Lung (tissue), 12 donors: ENCODE measurements around the gene TCIRG1. TPM values are rescaled to one million over a fixed set of nuclear protein-coding genes. Genes with fewer than 3 reads are reported as not detected.

Source experiments
- ATAC-seq: fragments of 200-7000 bp; cut with Tn5 transposase; one replicate; pipeline ENCODE4 v1.9.1; 2020; ENCODE audit warnings: moderate number of reproducible peaks; ENCODE audit not compliant: insufficient read depth, low FRiP score
- DNase-seq, 3 donors: peaks; one replicate each; pipeline ENCODE4 v3.0.0-alpha.2; 2013 to 2017
- H3K27ac ChIP-seq, 2 donors: one replicate each; pipeline ENCODE4 v1.5.1; 2013; ENCODE audit warnings: mild to moderate bottlenecking in 2 of 2, moderate library complexity in 2 of 2, control low read depth in 1 of 2, inconsistent platforms in 1 of 2, low read depth in 1 of 2, low read length in 1 of 2
- H3K27me3 ChIP-seq, 3 donors: one replicate each; pipeline ENCODE4 v1.5.1; 2013; ENCODE audit warnings: low read length in 2 of 3; ENCODE audit not compliant: control insufficient read depth in 3 of 3, insufficient read depth in 3 of 3
- H3K36me3 ChIP-seq, 4 donors: one replicate each; pipeline ENCODE4 v1.5.1; 2013; ENCODE audit warnings: low read length in 4 of 4, mild to moderate bottlenecking in 1 of 4, moderate library complexity in 1 of 4; ENCODE audit not compliant: control insufficient read depth in 4 of 4, insufficient read depth in 4 of 4
- H3K4me1 ChIP-seq, 5 donors: one replicate each; pipeline ENCODE4 v1.5.1; 2013; ENCODE audit warnings: low read length in 5 of 5, mild to moderate bottlenecking in 2 of 5, moderate library complexity in 1 of 5; ENCODE audit not compliant: control insufficient read depth in 5 of 5, insufficient read depth in 5 of 5
- H3K4me3 ChIP-seq: one replicate; pipeline ENCODE4 v1.5.1; 2013; ENCODE audit warnings: mild to moderate bottlenecking, control low read depth, moderate library complexity
- H3K9ac ChIP-seq, 2 donors: one replicate each; pipeline ENCODE4 v1.5.1; 2013; ENCODE audit warnings: low read length in 2 of 2, control low read depth in 1 of 2; ENCODE audit not compliant: insufficient read depth in 1 of 2
- H3K9me3 ChIP-seq, 4 donors: one replicate each; pipeline ENCODE4 v1.5.1; 2013; ENCODE audit warnings: low read length in 3 of 4, mild to moderate bottlenecking in 1 of 4, moderate library complexity in 1 of 4; ENCODE audit not compliant: control insufficient read depth in 4 of 4, insufficient read depth in 3 of 4
- CTCF ChIP-seq: IDR thresholded peaks from 2 replicates; pipeline ENCODE4 v1.5.1; 2012; ENCODE audit warnings: mild to moderate bottlenecking; ENCODE audit errors: control extremely low read depth, extremely low read depth
- WGBS, 2 donors: extraction: QIAGEN DNeasy Blood & Tissue Kit; methylation state at CpG; one replicate each; pipeline ENCODE4 v1.1.7; 2013; 5-methylcytosine and 5-hydroxymethylcytosine counted together
- polyA plus RNA-seq, 2 donors: library from polyadenylated mRNA; stranded (reverse); fragments of 200-250 nt; gene quantifications; one replicate each; pipeline ENCODE4 v1.2.1, GENCODE V29; 2013
- total RNA-seq, 2 donors: library from RNA; depleted of rRNA in 1 of 2; stranded (reverse); fragments of >200 nt in 1 of 2; gene quantifications; one replicate each; pipeline ENCODE4 v1.2.1, GENCODE V29; 2014 to 2021
- donor health status: control.
- donor health status: control.
- donor health status: Bipolar disorder and iron deficiency.
- donor health status: healthy.
- donor health status: DM: yes; HTN: yes; CAD: no.

The TCIRG1 gene
- total and polyA plus RNA-seq, 4 donors, result 70.2 to 438 (median 283) TPM

- 56 to 58% methylated on average over 17 of the region's 17 CpGs for WGBS, 2 donors
- Histone ChIP-seq H3K36me3 (peaks cover 0 to 4% (median 0%) of the 10 kb centered on the region in 4 donors), H3K9me3 (no peaks in the 10 kb centered on the region), H3K4me1 (peaks cover 5 to 47% (median 15%) of the 10 kb centered on the region in 5 donors), H3K9ac (peak overlapping the region; percentile 9 to 11), H3K27me3 (no peaks in the 10 kb centered on the region), H3K27ac (peak overlapping the region in 1 of 2 donors; percentile 94), H3K4me3 (no peak overlapping the region)
- no peak for TF ChIP-seq CTCF
- ATAC-seq, result no peak
- no peak for DNase-seq
Observed at GRCh38 chr11:68012044-68012842, 26.6 kb upstream of the TCIRG1 start.

GRCh38 chr11:68012843-68013610 lies 25.8 kb upstream of the TCIRG1 start:
- no peaks in the 10 kb centered on the region for H3K9me3 ChIP-seq
- H3K27me3 ChIP-seq, result no peaks in the 10 kb centered on the region
- no peak overlapping the region for H3K4me3 ChIP-seq
- 65 to 71% methylated on average over 16 of the region's 16 CpGs for WGBS, 2 donors
- peak overlapping the region in 1 of 2 donors; percentile 94 for H3K27ac ChIP-seq
- DNase-seq (peak; percentile 73 to 83 (median 78)), ATAC-seq (peak; percentile 27)
- H3K36me3 ChIP-seq, result peaks cover 0 to 4% (median 0%) of the 10 kb centered on the region in 4 donors
- H3K4me1 ChIP-seq, result peaks cover 5 to 47% (median 15%) of the 10 kb centered on the region in 5 donors
- no peak for TF ChIP-seq CTCF
- peak overlapping the region in 1 of 2 donors; percentile 11 for H3K9ac ChIP-seq

- H3K9ac ChIP-seq, result no peak overlapping the region
- no peaks in the 10 kb centered on the region for H3K9me3 ChIP-seq
- H3K4me1 ChIP-seq, result peaks cover 5 to 47% (median 15%) of the 10 kb centered on the region in 5 donors
- ATAC-seq, result no peak
- DNase-seq, result no peak
- 76 to 91% methylated on average over 14 of the region's 14 CpGs for WGBS, 2 donors
- no peak for TF ChIP-seq CTCF
- H3K4me3 ChIP-seq, result no peak overlapping the region
- H3K27me3 ChIP-seq, result no peaks in the 10 kb centered on the region
- peak overlapping the region in 1 of 2 donors; percentile 88 for H3K27ac ChIP-seq
- peaks cover 0 to 4% (median 0%) of the 10 kb centered on the region in 4 donors for H3K36me3 ChIP-seq
Observed at GRCh38 chr11:68013611-68014156, 25.1 kb upstream of the TCIRG1 start.
